ENCODE data around the gene DNAH9.
A peak's percentile ranks its signal among the peaks of the same experiment; 100 is the strongest.

The DNAH9 gene

DNA sequence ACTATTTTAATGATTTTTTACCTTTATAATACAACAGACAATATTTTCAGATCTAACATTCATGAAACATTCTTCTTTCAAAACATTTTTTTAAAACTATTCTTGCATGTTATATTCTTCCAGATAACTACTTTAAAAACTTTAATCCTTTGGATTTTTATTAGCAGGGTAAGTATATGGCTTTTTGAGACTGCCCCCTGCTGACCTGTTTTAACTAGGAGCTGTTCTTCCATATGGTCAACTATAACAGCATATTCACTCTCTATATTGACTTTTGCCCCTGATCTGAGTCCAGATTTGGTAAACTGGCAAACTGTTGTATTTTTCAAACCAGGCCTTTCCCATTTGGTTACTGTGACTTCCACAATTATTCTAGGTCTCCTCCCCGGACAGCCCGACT is 382.5 kb downstream of the DNAH9 start:
- DNase-seq (ENCODE audit: low read depth) = no peak

DNA sequence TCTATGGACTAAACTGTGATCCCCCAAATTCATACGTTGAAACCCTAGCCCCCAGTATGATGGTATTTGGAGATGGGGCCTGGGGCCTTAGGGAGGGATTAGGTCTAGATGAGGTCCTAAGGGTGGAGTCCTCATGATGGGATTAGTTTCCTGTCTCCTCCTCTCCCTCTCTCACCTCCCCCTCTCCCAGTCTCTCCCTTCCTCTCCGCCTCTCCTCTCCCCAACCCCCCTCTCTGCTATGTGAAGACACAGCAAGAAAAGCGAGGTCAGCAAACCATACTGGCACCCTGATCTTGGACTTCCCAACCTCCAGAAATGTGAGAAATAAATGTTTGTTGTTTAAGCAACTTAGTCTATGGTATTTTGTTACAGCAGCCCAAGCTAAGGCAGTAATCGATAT is 383.6 kb downstream of the DNAH9 start:
- DNase-seq (ENCODE audit: low read depth) = no peak

DNA sequence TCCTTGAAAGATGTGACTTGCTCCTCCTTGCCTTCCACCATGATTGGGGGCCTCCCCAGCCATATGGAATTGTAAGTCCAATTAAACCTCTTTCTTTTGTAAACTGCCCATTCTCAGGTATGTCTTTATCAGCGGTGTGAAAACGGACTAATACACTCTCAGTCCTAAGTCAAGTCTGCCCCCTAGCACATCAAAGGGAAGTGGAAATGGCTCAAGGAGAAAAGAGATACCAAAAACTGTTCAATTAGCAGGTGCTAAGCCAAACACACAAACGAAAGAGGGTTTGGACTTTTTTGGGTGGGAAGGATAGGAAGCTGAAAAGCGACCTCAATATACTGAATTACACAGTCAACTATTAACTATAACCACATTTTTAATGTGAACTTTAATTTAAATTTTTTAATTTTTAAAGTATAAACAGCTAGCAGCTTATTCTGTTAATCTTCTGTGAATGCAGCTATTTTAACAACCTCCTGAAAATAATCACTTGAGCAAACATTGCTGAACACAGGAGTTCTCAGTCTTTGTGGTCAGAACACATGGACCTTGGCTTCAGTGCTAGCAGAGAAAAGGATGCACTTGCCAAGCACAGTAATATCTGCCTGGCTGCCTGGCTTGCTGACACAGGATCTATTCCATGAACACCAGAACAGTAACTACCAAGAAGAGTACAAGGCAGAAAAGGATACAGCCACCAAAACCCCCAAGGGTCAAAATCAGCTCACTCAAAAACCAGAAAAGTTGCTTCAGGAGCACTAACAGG is 388.1 kb downstream of the DNAH9 start:
- no peak for DNase-seq (ENCODE audit: low read depth)

DNA sequence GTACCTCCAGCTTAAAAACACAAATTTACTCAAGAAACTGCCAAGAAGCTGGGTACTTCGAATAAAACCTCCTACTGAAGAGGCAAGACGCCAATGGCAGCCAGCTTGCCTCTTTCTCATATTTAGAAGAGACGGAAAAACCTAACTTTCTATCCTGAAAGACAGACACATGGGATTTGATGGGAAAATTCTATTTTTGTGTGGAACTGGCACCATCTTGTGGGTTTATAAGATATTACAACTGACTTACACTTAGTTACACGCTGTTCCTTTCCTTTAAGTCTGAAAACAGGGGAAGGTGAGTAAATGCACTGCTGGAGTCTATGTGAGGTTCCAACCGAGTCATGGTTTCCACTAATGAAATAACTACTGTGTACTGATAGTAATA is 388.7 kb downstream of the DNAH9 start:
- peak; percentile 15 for DNase-seq (ENCODE audit: low read depth)

DNA sequence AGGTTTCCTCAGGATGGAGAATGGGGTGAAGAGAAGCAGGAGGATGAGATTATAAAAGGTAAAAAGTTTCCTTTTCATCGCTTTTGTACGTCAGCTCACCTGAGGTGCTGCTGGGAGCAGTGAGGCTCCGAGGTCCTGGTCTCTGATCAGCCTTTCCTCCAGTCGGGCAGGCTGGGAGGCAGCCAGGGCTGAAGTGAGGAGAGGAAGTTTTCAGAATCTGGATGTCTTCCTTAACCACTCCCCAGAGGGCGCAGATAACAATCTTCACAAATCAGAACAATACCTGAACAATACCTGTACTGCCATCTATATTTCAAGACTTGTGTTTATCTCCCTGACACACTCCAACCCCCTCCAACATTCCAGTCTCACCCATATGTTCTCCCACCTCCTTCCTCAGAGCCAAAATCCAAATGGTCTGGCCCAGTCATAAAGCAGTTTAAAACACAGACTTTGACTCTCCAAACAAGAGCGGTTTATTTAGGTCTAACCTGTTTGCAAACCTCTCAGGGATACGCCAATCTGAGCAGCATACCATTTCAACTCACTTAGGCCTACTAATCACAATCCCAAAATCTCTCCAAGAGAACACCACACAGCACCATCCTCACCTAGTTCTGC is 392.2 kb downstream of the DNAH9 start:
- DNase-seq (ENCODE audit: low read depth) = no peak

DNA sequence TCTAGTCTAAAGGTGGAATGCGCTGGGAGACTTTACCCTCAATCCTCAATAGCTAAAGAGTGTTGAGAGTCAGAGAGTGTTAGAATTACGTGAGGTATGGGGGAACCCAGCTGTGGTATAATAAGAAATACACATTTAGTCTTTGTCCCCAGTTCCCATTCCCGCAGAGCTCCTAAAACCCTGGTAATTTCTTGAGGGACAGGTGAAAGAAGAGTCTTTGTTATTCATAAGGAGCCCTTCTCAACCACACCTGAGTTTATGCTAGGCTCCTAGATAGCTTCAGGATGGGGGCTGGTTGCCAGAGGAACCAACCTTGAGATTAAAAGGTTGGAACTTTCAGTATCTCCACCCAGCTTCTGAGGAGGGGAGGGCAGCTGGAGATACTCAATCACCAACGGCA is 393.2 kb downstream of the DNAH9 start:
- no peak for DNase-seq (ENCODE audit: low read depth)

DNA sequence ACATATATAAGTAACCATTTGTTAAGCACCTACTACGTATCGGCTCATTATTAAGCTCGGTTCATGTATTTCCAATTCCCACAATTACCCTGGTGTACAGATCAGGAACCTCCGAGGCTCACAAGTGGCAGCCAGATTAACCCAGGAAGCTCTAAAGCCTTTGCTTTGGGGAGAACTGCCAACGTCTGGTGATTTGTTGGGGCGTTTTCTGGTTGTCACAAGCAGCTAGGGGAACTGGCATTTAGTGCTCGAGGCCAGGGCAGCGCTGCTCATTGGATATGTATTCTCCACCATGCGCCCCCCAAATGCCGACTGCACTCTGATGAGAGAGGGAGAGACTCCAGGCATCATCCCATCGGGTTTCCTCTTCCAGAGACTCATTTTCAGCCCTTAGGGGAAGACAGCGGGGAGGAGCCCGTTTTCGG is 398.5 kb downstream of the DNAH9 start:
- peak; percentile 47 for DNase-seq (ENCODE audit: low read depth)

DNA sequence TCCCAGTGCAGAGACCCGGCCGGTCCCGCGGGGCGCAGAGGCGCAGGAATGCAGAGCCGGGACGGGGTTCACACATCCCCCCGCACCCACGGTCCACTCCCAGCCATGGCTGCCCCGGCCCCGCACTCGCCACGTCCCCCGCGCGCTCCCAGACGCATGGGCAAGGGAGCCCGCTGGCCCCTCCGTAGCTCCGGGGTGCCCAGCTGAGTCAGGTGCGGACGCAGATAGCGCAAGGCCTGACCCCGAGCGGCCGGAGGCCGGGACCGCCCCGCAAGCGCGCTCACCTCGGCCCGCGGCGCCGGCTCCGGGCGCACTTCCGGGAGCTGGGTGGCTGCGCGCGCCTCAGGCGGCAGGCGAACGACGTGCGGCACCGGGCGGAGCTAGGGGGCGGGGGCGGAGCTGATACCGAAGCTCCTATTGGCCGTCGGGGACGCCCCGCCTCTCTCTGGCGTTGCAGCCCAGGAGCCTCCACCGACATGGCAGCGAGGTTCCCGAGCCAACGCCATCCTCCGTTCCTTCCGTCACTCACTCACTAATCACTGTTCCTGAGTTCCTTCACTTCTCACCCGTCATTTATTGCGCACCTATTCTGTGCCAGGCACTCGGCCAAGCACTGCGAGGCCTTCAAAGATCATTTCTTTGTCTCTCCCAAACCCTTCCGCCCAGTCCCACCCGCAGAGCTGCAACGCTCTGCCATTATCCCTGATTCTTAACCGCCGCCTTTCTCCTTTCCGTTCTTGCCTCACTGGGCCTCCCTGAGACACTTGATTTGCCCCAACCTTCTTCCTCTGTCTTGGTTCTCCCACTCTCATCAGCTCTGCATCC is 399.1 kb downstream of the DNAH9 start, which contains the start of gene ZNF18:
Gene ZNF18, minus strand, starts transcription at position 329 of the 825 bp plus-strand sequence. CDS start 4,646 bp downstream, outside the sequence.
- peak; percentile 70 for DNase-seq (ENCODE audit: low read depth)

DNA sequence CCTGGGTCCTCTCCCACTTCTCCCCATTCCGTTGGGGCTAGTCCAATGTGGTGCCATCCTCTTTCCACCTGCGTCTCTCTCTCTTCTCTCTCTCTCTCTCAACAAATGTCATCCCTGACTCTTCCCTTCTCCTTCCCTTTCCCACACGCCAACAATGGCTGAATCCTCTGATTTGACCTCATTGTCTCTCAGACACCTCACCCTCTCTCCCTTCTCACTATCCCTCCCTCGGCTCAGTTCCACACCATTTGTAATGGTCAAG is 399.6 kb downstream of the DNAH9 start:
- DNase-seq (ENCODE audit: low read depth) = no peak

DNA sequence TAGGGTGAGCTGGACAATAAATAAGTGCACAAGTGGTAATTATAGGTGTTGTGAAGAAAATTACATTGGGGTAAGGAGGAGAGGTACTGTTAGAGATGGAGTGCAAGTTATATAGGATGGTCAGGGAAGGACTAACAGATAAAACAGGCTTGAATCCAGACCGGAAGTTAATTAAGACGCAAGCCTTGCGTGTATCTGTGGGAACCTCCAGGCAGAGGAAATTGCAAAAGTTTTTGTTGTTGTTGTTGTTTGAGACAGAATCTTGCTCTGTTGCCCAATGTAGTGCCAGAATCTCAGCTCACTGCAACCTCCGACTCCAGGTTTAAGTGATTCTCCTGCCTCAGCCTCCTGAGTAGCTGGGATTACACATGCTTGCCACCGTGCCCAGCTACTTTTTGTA is 401.4 kb downstream of the DNAH9 start:
- DNase-seq (ENCODE audit: low read depth) = no peak

DNA sequence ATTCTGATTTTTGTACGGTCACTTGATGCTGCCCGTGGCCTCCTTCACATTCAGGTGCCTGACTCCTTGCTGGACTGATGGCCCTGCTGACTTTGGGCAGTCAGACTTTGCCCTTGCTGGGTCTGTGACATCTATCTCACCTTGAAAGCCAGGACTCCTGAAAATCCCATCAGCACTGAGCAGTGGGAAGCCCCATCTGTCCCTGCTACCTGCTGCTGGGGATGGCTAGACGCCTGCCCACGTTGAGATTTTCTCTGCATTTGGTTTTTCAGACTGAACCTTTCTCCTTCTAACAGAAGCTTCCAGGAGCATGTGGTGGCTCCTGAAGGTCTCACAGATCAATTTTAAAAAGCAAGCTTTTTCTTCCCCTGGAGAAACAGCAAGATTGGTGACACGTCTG is 409.2 kb downstream of the DNAH9 start:
- DNase-seq (ENCODE audit: low read depth) = no peak

Data from HS-27A (cell line).